Measurements from ENCODE around the gene INPP5B. TPM values are rescaled to one million over a fixed set of nuclear protein-coding genes. Genes with fewer than 3 reads are reported as not detected.

Gene INPP5B
- 13.7 and 23.7 TPM in 2 replicates for total RNA-seq

DNA sequence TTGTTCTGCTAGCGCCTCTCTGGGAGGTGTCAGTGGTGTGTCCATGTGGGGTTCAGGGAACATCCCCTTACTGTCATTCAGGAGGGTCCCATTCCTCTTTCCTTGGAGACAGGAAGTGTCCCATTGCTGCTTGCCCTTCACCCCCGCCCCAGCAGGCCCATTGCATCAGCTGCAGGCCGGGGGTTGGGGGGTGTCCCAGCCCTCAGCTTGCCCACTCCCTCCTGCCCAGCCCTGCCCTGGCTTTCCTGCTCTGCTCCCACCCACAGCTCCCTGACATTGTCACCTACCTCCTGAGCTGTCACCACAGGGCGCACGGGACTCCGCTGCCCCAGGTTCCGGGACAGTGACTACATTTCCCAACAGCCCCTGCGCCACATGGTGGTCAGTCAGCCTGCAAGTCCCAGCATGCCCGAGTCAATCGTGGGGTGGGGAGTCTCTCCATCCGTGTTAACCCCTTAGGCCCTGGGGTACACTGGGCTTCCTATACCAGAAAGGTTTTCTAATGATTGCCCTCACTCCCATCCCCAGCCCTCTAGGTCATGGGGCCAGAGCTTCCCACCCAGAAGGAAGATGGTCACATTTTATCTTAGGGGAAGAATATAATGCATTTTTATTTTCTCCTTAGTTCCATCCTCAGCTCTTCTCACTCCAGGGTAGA lies at the start of gene INPP5B:
Gene INPP5B (minus strand): TSS at position 351 of the 658 bp plus-strand sequence. CDS start 745 bp downstream, outside the sequence.

GRCh38 chr1:37859507-37860345 lies 87.1 kb downstream of the INPP5B start, which contains the start of gene MTF1:
Gene MTF1 (minus strand): TSS chr1:37859592. CDS start chr1:37857658, 1,934 bp downstream.

Other genes with a start within 250 kb of the INPP5B start
- not detected in 2 replicates for gene EPHA10, start 181.9 kb downstream of the INPP5B start, total RNA-seq
- 0.75 and 0.90 TPM in 2 replicates for gene MANEAL, start 153.2 kb downstream of the INPP5B start, total RNA-seq
- gene C1orf122, start 139.3 kb downstream of the INPP5B start, total RNA-seq = 10.0 and 10.2 TPM in 2 replicates
- gene YRDC, start 138.8 kb downstream of the INPP5B start, total RNA-seq = 19.1 and 22.7 TPM in 2 replicates
- 1.7 and 3.2 TPM in 2 replicates for gene MTF1, start 87.5 kb downstream of the INPP5B start, total RNA-seq
- 106 and 139 TPM in 2 replicates for gene SF3A3, start 43.0 kb upstream of the INPP5B start, total RNA-seq
- gene FHL3, start 58.5 kb upstream of the INPP5B start, total RNA-seq = 16.4 and 23.2 TPM in 2 replicates
- gene UTP11, start 65.7 kb upstream of the INPP5B start, total RNA-seq = 33.4 and 43.2 TPM in 2 replicates
- gene POU3F1, start 99.7 kb upstream of the INPP5B start, total RNA-seq = not detected in 2 replicates

All from endothelial cell of coronary artery (primary cell).